GM06990 (cell line): ENCODE data around the gene AAK1.

Experiments
- DNase-seq: peaks from one replicate; pipeline ENCODE4 v3.0.0-alpha.2; 2011; ENCODE audit not compliant: insufficient read length; ENCODE audit errors: extremely low read depth
- H3K27me3 ChIP-seq: replicated peaks from 2 replicates; pipeline ENCODE4 v1.6.0; 2011; ENCODE audit warnings: low read length; ENCODE audit not compliant: control insufficient read depth, insufficient read depth
- H3K36me3 ChIP-seq: 2 replicates; pipeline ENCODE4 v1.5.1; 2011; ENCODE audit warnings: low read length; ENCODE audit not compliant: control insufficient read depth, insufficient read depth
- H3K4me3 ChIP-seq: replicated peaks from 2 replicates; pipeline ENCODE4 v1.5.1; 2011; ENCODE audit warnings: low read depth, mild to moderate bottlenecking, control low read depth, low read length
- CTCF ChIP-seq: IDR thresholded peaks from 2 replicates; pipeline ENCODE4 v1.5.1; 2011; ENCODE audit warnings: low read length, control low read depth, mild to moderate bottlenecking, inconsistent platforms; ENCODE audit not compliant: insufficient read depth, poor library complexity, severe bottlenecking

The AAK1 gene

GRCh38 chr2:69564604-69565003 lies 78.9 kb downstream of the AAK1 start:
- Histone ChIP-seq H3K36me3 (peaks cover 2% of the 10 kb centered on the region; the same call in 1 of the 2 replicates), H3K27me3 (no peaks in the 10 kb centered on the region), H3K4me3 (no peak overlapping the region)
- no peak for DNase-seq
- TF ChIP-seq CTCF = no peak

- Histone ChIP-seq H3K4me3 (no peak overlapping the region), H3K36me3 (peaks cover 2% of the 10 kb centered on the region; the same call in 1 of the 2 replicates), H3K27me3 (no peaks in the 10 kb centered on the region)
- no peak for TF ChIP-seq CTCF
- DNase-seq = no peak
Observed at GRCh38 chr2:69563021-69563420, 80.5 kb downstream of the AAK1 start.

DNA sequence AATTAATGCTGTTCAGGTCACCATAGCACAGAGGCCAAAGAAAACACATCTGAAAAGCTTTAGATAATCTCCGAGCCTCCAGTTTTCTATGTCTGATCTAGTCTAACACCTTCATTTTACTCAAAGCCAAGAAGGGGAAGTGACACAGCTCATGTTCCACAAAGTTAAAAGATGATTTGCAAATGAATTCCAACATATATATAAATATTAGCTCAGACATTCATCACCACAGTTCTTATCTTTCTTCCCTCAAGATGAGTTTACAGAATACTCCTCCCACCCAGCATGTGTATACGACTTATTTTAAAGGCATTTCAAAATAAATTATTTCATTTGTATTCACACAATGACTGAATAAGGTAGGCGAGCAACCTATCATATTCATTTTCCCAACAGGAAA lies 82.4 kb downstream of the AAK1 start:
- no peak for TF ChIP-seq CTCF
- no peak for DNase-seq
- Histone ChIP-seq H3K27me3 (no peaks in the 10 kb centered on the region), H3K4me3 (no peak overlapping the region), H3K36me3 (peaks cover 2% of the 10 kb centered on the region; the same call in 1 of the 2 replicates)

GRCh38 chr2:69560147-69560482 lies 83.4 kb downstream of the AAK1 start:
- TF ChIP-seq CTCF = no peak
- H3K27me3 ChIP-seq = no peaks in the 10 kb centered on the region
- DNase-seq = no peak
- no peak overlapping the region for H3K4me3 ChIP-seq
- no peaks in the 10 kb centered on the region for H3K36me3 ChIP-seq

- TF ChIP-seq CTCF = peak; percentile 65
- Histone ChIP-seq H3K4me3 (no peak overlapping the region), H3K27me3 (no peaks in the 10 kb centered on the region), H3K36me3 (no peaks in the 10 kb centered on the region)
- no peak for DNase-seq
Observed at GRCh38 chr2:69559442-69560146, 83.9 kb downstream of the AAK1 start.

- H3K36me3 ChIP-seq = no peaks in the 10 kb centered on the region
- no peak for TF ChIP-seq CTCF
- H3K27me3 ChIP-seq = no peaks in the 10 kb centered on the region
- no peak for DNase-seq
- H3K4me3 ChIP-seq = no peak overlapping the region
Observed at GRCh38 chr2:69556008-69556407, 87.5 kb downstream of the AAK1 start.
